ENCODE data around the gene FAM168A.

DNA sequence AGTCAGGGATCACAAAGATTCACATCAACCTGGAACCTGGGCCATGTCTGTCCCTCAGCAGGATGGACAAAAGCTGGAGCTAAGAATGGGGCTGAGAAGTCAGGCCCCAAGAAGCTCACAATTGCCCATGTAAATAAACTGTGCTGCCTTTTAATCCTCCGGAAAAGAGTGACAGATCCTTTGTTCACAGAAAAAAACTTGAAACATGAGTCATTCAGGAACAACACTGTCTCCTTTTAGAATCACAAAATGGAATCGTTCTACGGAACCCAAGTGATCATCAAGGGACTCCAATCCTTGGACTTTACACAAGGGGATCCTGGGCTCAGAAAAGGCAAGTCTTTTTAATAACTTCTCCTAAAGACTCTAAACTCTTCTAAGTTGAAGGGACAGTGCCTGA, 185.6 kb downstream of the FAM168A start:
- TF ChIP-seq POLR2A (IDR thresholded peaks at IDR 0.05) = no peak
- TF ChIP-seq, protein P1, sequence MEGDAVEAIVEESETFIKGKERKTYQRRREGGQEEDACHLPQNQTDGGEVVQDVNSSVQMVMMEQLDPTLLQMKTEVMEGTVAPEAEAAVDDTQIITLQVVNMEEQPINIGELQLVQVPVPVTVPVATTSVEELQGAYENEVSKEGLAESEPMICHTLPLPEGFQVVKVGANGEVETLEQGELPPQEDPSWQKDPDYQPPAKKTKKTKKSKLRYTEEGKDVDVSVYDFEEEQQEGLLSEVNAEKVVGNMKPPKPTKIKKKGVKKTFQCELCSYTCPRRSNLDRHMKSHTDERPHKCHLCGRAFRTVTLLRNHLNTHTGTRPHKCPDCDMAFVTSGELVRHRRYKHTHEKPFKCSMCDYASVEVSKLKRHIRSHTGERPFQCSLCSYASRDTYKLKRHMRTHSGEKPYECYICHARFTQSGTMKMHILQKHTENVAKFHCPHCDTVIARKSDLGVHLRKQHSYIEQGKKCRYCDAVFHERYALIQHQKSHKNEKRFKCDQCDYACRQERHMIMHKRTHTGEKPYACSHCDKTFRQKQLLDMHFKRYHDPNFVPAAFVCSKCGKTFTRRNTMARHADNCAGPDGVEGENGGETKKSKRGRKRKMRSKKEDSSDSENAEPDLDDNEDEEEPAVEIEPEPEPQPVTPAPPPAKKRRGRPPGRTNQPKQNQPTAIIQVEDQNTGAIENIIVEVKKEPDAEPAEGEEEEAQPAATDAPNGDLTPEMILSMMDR (IDR thresholded peaks at IDR 0.05) = no peak

All from Peyer's patch (tissue), 4 donors.